H1 (cell line): ENCODE data around the gene TLCD3A.

Source experiments
- CEBPB ChIP-seq: IDR thresholded peaks from 2 replicates; pipeline ENCODE4 v1.6.1; 2012; ENCODE audit warnings: low read depth, low read length
- EP300 ChIP-seq, 2 experiments: IDR thresholded peaks; 1 replicate in 1 of 2; 2 replicates in 1 of 2; pipeline ENCODE4 v1.6.1; 2011 to 2012; ENCODE audit warnings: low read depth in 2 of 2, low read length in 2 of 2, mild to moderate bottlenecking in 2 of 2, borderline replicate concordance in 1 of 2, inconsistent platforms in 1 of 2, moderate library complexity in 1 of 2
- POLR2AphosphoS5 ChIP-seq: IDR thresholded peaks from 2 replicates; pipeline ENCODE4 v1.6.1; 2011; ENCODE audit warnings: low read depth, low read length
- RFX5 ChIP-seq: IDR thresholded peaks from 2 replicates; pipeline ENCODE4 v1.6.1; 2011; ENCODE audit warnings: low read depth, low read length, improper control_type of control experiment, borderline replicate concordance
- SP1 ChIP-seq: IDR thresholded peaks from 2 replicates; pipeline ENCODE4 v1.6.1; 2011; ENCODE audit warnings: low read depth, low read length
- SP2 ChIP-seq: IDR thresholded peaks from 2 replicates; pipeline ENCODE4 v1.6.1; 2012; ENCODE audit warnings: mild to moderate bottlenecking, low read length, inconsistent platforms
- YY1 ChIP-seq: IDR thresholded peaks from 2 replicates; pipeline ENCODE4 v1.6.1; 2011; ENCODE audit warnings: low read depth, mild to moderate bottlenecking, low read length
- TF ChIP-seq, protein P1 (sequence below), 3 experiments: IDR thresholded peaks; 1 replicate in 2 of 3; 2 replicates in 1 of 3; pipeline versions ENCODE4 v1.5.1 to v1.6.1; 2011; ENCODE audit warnings: low read length in 3 of 3, mild to moderate bottlenecking in 3 of 3, inconsistent platforms in 2 of 3, low read depth in 1 of 3, moderate library complexity in 1 of 3; ENCODE audit not compliant: insufficient read depth in 1 of 3; ENCODE audit errors: control extremely low read depth in 1 of 3

DNA sequence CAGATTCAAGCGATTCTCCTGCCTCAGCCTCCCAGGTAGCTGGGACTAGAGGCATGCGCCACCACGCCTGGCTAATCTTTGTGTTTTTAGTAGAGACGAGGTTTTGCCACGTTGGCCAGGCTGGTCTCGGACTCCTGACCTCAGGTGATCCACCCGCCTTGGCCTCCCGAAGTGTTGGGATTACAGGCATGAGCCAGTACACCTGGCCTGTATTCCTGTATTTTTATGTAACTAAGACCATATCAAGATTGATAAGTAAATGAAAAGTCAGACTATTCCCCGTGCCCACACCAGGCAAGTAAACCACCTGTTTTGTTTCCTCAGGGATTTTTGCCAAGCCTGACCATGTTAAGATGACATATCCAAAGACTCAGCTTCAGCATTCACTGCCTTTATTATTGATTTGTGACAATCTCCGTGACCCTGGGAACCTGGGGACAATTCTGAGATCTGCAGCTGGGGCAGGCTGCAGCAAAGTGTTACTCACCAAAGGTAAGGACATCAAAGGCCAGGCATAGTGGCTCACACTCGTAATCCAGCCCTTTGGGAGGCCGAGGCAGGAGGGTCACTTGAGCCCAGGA lies 55.3 kb downstream of the TLCD3A start:
- TF ChIP-seq CEBPB (no peak), RFX5 (no peak), YY1 (no peak), SP1 (no peak), POLR2AphosphoS5 (no peak), EP300 (IDR thresholded peaks at IDR 0.05; ENCODE audit: borderline replicate concordance in 1 of 2, low read depth in 2 of 2, low read length in 2 of 2) (no peak), SP2 (no peak)
- TF ChIP-seq, protein P1, sequence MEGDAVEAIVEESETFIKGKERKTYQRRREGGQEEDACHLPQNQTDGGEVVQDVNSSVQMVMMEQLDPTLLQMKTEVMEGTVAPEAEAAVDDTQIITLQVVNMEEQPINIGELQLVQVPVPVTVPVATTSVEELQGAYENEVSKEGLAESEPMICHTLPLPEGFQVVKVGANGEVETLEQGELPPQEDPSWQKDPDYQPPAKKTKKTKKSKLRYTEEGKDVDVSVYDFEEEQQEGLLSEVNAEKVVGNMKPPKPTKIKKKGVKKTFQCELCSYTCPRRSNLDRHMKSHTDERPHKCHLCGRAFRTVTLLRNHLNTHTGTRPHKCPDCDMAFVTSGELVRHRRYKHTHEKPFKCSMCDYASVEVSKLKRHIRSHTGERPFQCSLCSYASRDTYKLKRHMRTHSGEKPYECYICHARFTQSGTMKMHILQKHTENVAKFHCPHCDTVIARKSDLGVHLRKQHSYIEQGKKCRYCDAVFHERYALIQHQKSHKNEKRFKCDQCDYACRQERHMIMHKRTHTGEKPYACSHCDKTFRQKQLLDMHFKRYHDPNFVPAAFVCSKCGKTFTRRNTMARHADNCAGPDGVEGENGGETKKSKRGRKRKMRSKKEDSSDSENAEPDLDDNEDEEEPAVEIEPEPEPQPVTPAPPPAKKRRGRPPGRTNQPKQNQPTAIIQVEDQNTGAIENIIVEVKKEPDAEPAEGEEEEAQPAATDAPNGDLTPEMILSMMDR (IDR thresholded peaks at IDR 0.05; ENCODE audit: control extremely low read depth in 1 of 3, insufficient read depth in 1 of 3, low read depth in 1 of 3, low read length in 3 of 3) = no peak
